ENCODE measurements around the gene CNTFR. TPM values are rescaled to one million over a fixed set of nuclear protein-coding genes. Genes with fewer than 3 reads are reported as not detected.

The CNTFR gene
- total and polyA plus RNA-seq, 10 of the 15 experiments (the other 5 are each of a cell fraction or from before 2014, with no cell fraction given) = not detected

DNA sequence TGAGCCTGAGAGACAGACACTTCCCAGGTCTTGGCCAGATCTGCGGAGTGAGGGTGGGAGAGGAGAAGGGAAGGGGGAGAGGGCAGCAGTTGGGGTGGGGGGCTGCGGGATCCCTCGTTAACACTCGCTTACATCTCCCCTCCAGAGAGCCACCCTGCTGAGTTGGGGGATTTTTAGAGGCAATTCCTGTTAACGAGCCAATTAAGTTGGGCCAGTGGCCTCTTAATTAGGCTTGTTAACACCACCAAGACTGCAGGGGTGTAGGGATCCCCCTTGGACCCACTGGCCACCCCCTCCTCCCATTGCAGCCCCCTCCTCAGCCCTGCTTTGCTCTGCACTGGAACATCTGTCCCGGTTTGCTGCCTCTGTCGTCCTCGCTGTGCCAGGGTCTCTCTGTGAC, 23.7 kb downstream of the CNTFR start:
- TF ChIP-seq CREB1 (IDR thresholded peaks at IDR 0.05; ENCODE audit: low read depth) = no peak
- TF ChIP-seq, protein P1, sequence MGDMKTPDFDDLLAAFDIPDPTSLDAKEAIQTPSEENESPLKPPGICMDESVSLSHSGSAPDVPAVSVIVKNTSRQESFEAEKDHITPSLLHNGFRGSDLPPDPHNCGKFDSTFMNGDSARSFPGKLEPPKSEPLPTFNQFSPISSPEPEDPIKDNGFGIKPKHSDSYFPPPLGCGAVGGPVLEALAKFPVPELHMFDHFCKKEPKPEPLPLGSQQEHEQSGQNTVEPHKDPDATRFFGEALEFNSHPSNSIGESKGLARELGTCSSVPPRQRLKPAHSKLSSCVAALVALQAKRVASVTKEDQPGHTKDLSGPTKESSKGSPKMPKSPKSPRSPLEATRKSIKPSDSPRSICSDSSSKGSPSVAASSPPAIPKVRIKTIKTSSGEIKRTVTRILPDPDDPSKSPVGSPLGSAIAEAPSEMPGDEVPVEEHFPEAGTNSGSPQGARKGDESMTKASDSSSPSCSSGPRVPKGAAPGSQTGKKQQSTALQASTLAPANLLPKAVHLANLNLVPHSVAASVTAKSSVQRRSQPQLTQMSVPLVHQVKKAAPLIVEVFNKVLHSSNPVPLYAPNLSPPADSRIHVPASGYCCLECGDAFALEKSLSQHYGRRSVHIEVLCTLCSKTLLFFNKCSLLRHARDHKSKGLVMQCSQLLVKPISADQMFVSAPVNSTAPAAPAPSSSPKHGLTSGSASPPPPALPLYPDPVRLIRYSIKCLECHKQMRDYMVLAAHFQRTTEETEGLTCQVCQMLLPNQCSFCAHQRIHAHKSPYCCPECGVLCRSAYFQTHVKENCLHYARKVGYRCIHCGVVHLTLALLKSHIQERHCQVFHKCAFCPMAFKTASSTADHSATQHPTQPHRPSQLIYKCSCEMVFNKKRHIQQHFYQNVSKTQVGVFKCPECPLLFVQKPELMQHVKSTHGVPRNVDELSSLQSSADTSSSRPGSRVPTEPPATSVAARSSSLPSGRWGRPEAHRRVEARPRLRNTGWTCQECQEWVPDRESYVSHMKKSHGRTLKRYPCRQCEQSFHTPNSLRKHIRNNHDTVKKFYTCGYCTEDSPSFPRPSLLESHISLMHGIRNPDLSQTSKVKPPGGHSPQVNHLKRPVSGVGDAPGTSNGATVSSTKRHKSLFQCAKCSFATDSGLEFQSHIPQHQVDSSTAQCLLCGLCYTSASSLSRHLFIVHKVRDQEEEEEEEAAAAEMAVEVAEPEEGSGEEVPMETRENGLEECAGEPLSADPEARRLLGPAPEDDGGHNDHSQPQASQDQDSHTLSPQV (IDR thresholded peaks at IDR 0.05) = no peak
- TF ChIP-seq EED (IDR thresholded peaks at IDR 0.05; ENCODE audit: low read depth) = no peak
- TF ChIP-seq IRF5 (IDR thresholded peaks at IDR 0.05; ENCODE audit: borderline replicate concordance) = no peak
- no peak for TF ChIP-seq WRNIP1 (IDR thresholded peaks at IDR 0.05; ENCODE audit: borderline replicate concordance, low read depth, low read length)
- TF ChIP-seq E2F4 (IDR thresholded peaks at IDR 0.05; ENCODE audit: low read depth, low read length) = no peak
- TF ChIP-seq PML (IDR thresholded peaks at IDR 0.05; ENCODE audit: low read length) = no peak
- no peak for TF ChIP-seq NRF1 (conservative IDR thresholded peaks at IDR 0.05; ENCODE audit: low read depth, low read length)
- TF ChIP-seq MTA2 (IDR thresholded peaks at IDR 0.05; ENCODE audit: low read depth) = no peak
- H3K4me3 ChIP-seq = no peak overlapping the region
- ATAC-seq = no peak
- in situ Hi-C loops (cut with MboI) = no loop called here
- peaks cover 6 to 9% of the 10 kb centered on the region in 2 experiments; a peak in 3 of 4 replicates for H3K27me3 ChIP-seq (replicated peaks in 1 of 2; ENCODE audit: control insufficient read depth in 2 of 2, insufficient read depth in 2 of 2, low read length in 1 of 2)
- H3K9me3 ChIP-seq (replicated peaks; ENCODE audit: control insufficient read depth, insufficient read depth, low read length) = peaks cover 6% of the 10 kb centered on the region; the same call in 2 of the 3 replicates
- BruUV-seq (replicated peaks) = no TSS peak
- no peak overlapping the region for H3K9ac ChIP-seq (ENCODE audit: control insufficient read depth, insufficient read depth, low read length)
- WGBS (ENCODE audit: insufficient coverage, insufficient replicate concordance, low lambda C conversion rate, missing lambda C conversion rate) = 35% methylated on average over 7 of the region's 8 CpGs
- intact Hi-C loops (cut with micrococcal nuclease; ENCODE audit: unreplicated experiment) = no loop called here
- ChIA-PET RAD21 (ENCODE audit: unreplicated experiment) (no interaction called here), SMC1A (ENCODE audit: uncharacterized antibody, unreplicated experiment) (interaction anchor here (0.5 kb wide), 1 partner anchor 131 kb away, joined by 3 read pairs; no protein-coding TSS in a partner anchor), POLR2A (no interaction called here), CTCF (no interaction called here)
- H3K36me3 ChIP-seq (ENCODE audit: control insufficient read depth in 2 of 2, insufficient read depth in 2 of 2, low read length in 1 of 2) = no peaks in the 10 kb centered on the region
- no peaks in the 10 kb centered on the region for H3K79me2 ChIP-seq (ENCODE audit: control insufficient read depth, insufficient read depth, low read length)
- no peak for FAIRE-seq
- peaks cover 3% of the 10 kb centered on the region; the same call in 1 of the 2 replicates for H4K20me1 ChIP-seq (ENCODE audit: control insufficient read depth, insufficient read depth)
- H3K27ac ChIP-seq (ENCODE audit: control insufficient read depth, insufficient read depth) = no peak overlapping the region
- no peak overlapping the region for H2AFZ ChIP-seq (ENCODE audit: control insufficient read depth, low read depth, low read length)
- H3K4me2 ChIP-seq (ENCODE audit: control insufficient read depth, insufficient read depth) = no peak overlapping the region
- no peaks in the 10 kb centered on the region for H3K4me1 ChIP-seq (ENCODE audit: control insufficient read depth, insufficient read depth, low read length)
- DNase-seq (ENCODE audit: low read depth, low spot score) = no peak
